ENCODE data around the gene ITPR2.
"Not testable (repeated sequence)": the region's sequence is repeated elsewhere in the genome, so short reads cannot be mapped to it uniquely, and the experiment has no call there.

Gene ITPR2

GRCh38 chr12:26783816-26784379 is 49.1 kb downstream of the ITPR2 start:
- not testable (repeated sequence) for ATAC-seq

GRCh38 chr12:26783131-26783526 is 49.9 kb downstream of the ITPR2 start:
- ATAC-seq: no peak

GRCh38 chr12:26782372-26783130 is 50.4 kb downstream of the ITPR2 start:
- ATAC-seq: no peak

- not testable (repeated sequence) for ATAC-seq
Measured at GRCh38 chr12:26780656-26781055, 52.3 kb downstream of the ITPR2 start.

- not testable (repeated sequence) for ATAC-seq
Measured at GRCh38 chr12:26778173-26778775, 54.7 kb downstream of the ITPR2 start.

GRCh38 chr12:26777236-26777635 is 55.8 kb downstream of the ITPR2 start:
- no peak for ATAC-seq

- ATAC-seq: not testable (repeated sequence)
Measured at GRCh38 chr12:26775991-26776390, 57.0 kb downstream of the ITPR2 start.

GRCh38 chr12:26773313-26774104 is 59.5 kb downstream of the ITPR2 start:
- ATAC-seq: no peak

GRCh38 chr12:26771861-26772260 is 61.1 kb downstream of the ITPR2 start:
- no peak for ATAC-seq

- ATAC-seq: no peak
Measured at GRCh38 chr12:26770239-26771070, 62.5 kb downstream of the ITPR2 start.

- no peak for ATAC-seq
Measured at GRCh38 chr12:26769611-26770010, 63.4 kb downstream of the ITPR2 start.

- ATAC-seq: no peak
Measured at GRCh38 chr12:26768611-26769603, 64.1 kb downstream of the ITPR2 start.

GRCh38 chr12:26767865-26768264 is 65.1 kb downstream of the ITPR2 start:
- no peak for ATAC-seq

- ATAC-seq: no peak
Measured at GRCh38 chr12:26767116-26767515, 65.9 kb downstream of the ITPR2 start.

GRCh38 chr12:26762186-26762585 is 70.8 kb downstream of the ITPR2 start:
- ATAC-seq: no peak

- no peak for ATAC-seq
Measured at GRCh38 chr12:26761775-26762174, 71.2 kb downstream of the ITPR2 start.

GRCh38 chr12:26760657-26761293 is 72.2 kb downstream of the ITPR2 start:
- no peak for ATAC-seq

GRCh38 chr12:26755362-26755761 is 77.6 kb downstream of the ITPR2 start:
- ATAC-seq: not testable (repeated sequence)

- ATAC-seq: no peak
Measured at GRCh38 chr12:26754148-26754547, 78.8 kb downstream of the ITPR2 start.

GRCh38 chr12:26751179-26751578 is 81.8 kb downstream of the ITPR2 start:
- no peak for ATAC-seq

All from activated CD4-positive, CD25-positive, alpha-beta regulatory T cell treated with anti-CD3 and anti-CD28 coated beads, Interleukin-2, amount 50 U/mL, for 24 hours (primary cell).